OCI-M2 (cell line): ENCODE measurements around the gene CNTNAP3B.
"Not testable (repeated sequence)": the region's sequence is repeated elsewhere in the genome, so short reads cannot be mapped to it uniquely, and the experiment has no call there.

Source experiments
- DNase-seq: peaks from one replicate; lab custom pipeline; 2025; ENCODE audit not compliant: unreplicated experiment; lab: John Stamatoyannopoulos, UW

The CNTNAP3B gene

DNA sequence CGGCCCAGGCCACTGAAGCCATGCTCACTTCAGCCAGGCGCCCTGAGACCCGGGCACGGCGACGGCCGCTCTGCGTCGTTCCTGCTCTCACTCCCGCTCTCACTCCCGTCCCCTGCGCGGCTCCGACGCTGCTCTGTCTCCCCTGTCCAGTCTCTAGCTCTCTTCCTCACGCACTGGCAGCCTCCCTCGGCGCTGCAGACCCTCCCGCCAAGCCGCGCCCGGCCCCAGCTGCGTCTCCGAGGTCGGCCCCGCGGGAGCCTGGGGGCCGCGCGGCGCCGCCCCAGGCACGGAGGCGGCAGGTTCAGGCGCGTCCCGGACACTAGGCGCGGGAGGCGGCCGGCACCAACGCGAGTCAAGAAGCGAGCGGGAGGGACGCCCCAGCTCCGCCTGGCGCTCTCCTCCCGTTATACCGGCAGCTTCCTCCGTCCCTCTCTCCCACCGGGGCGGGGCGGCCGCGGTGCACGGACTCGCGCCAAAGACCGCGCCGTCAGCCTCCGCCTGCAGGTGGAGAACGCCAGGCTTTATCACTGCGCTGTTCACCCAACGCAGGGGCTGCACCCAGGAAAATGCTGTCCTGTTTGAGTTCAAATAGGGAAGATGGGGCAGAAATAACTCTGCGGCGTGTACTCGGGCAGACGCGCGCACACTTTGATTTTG lies at the start of gene CNTNAP3B:
Gene CNTNAP3B (minus strand): TSS at position 354 of the 657 bp plus-strand sequence. CDS start 332 bp downstream, at position 22.
- DNase-seq, result not testable (repeated sequence)

GRCh38 chr9:42160299-42160698 lies 31.1 kb upstream of the CNTNAP3B start:
- DNase-seq, result not testable (repeated sequence)

GRCh38 chr9:42127056-42127841 lies 2.0 kb downstream of the CNTNAP3B start:
- not testable (repeated sequence) for DNase-seq

DNA sequence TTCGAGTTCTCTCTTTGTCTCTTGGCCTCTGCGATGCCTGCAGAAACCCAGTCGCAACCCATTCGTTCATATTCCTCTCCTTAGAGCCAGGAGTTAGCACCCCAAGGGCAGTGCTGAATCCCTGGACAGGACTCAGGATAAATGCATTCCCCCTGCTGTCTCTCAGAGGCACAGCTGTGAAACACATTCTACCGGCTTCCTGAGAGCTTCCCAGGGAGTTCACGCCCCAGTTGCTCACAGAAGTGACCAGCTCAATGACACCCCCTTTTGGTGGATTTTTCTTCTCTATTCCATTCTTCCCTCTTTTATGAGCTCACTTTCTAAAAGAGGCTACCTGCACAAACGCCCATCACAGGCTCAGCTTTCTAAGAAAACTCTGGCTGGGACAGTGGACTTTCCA lies 8.2 kb downstream of the CNTNAP3B start:
- not testable (repeated sequence) for DNase-seq

- not testable (repeated sequence) for DNase-seq
These were observed 33.3 kb downstream of the CNTNAP3B start for GRCh38 chr9:42095929-42096328.

DNA sequence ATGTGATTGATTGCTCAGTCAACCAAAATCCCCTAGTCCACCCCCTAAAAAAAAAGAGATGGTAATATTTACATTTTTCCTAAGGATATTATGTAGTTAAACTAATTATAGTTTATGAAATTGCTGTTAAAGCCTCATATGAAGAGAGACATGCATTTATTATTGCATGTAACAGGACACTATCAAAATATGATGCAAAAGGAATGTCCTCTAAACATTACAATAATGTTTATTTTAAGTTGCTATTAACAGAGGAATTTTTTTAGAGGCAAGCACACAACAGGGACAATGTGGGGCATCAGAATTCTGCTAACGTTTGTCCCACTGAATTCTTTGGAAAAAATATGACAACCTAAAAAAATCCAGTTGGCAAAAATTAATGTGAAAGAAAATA lies 44.7 kb downstream of the CNTNAP3B start:
- not testable (repeated sequence) for DNase-seq

- DNase-seq, result not testable (repeated sequence)
These were observed 45.2 kb downstream of the CNTNAP3B start for GRCh38 chr9:42083877-42084558.

DNA sequence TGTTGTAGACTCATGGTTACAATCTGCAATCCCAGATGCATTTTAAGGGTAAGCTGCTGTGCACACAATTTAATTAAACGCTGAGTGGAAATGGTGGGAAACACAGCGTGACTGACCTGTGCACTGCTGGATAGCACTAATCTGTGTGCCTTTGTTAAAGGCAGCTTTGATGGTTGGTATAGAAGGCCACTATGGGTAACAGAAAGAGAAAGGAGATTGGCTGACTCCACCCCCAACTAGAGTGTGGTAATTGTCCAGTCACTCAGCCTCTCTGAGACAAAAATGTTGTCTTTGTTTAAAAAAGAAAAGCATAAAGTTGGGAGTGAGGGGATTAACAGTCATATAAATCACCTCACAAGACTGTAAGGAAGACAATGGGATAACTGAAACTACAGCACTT lies 48.9 kb downstream of the CNTNAP3B start:
- not testable (repeated sequence) for DNase-seq

GRCh38 chr9:42074868-42075267 lies 54.4 kb downstream of the CNTNAP3B start:
- not testable (repeated sequence) for DNase-seq

- not testable (repeated sequence) for DNase-seq
These were observed 58.2 kb downstream of the CNTNAP3B start for GRCh38 chr9:42071026-42071425.

- not testable (repeated sequence) for DNase-seq
These were observed 59.0 kb downstream of the CNTNAP3B start for GRCh38 chr9:42070035-42070799.

DNA sequence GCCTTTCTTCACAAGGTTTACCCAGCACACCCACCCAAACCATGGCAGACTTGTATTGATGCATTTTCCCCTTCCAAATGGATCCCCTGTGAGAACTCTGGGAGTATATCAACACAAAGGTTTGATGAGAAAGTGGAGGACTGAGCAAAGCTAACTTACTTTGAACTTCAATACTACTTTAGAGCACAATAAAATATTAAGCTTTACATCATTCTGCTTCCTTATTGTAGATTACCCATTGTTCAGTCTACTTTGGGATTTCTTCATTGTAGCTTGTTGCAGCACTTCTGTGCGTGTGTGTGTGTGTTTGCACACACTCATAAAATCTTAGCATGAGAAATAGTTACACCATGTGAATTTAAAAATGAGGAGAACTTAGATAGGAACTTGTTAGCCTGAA lies 75.4 kb downstream of the CNTNAP3B start:
- not testable (repeated sequence) for DNase-seq

GRCh38 chr9:42050701-42051100 lies 78.5 kb downstream of the CNTNAP3B start:
- DNase-seq, result not testable (repeated sequence)

DNA sequence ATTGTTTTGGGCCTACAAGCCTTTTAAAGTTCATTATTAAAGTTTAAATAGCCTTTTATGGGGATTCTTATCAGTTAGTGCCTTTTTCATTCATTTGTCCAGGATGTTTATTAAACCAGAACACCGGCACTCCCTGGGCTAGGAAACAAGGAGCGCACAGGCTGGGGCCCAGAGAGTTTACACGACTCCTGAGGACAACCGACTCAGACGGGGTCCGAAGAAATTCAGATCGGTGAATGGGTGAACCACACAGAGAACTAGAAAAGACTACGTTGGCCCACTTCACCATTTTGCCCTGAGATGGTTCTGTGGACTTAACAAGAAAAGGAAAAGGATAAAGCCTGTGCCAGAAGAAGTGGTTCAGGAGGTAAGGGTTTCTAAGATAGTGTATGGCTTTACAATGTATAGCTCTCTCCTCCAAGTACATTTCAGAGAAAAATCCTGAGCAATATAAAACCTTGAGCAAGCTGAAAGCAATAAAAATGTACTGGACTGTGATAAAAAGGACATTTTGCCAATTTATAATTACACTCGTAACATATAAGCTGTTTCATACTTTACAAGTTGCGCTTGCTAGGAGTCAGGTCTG lies 84.7 kb downstream of the CNTNAP3B start:
- DNase-seq, result not testable (repeated sequence)

- DNase-seq, result not testable (repeated sequence)
These were observed 95.7 kb downstream of the CNTNAP3B start for GRCh38 chr9:42033541-42033940.

DNA sequence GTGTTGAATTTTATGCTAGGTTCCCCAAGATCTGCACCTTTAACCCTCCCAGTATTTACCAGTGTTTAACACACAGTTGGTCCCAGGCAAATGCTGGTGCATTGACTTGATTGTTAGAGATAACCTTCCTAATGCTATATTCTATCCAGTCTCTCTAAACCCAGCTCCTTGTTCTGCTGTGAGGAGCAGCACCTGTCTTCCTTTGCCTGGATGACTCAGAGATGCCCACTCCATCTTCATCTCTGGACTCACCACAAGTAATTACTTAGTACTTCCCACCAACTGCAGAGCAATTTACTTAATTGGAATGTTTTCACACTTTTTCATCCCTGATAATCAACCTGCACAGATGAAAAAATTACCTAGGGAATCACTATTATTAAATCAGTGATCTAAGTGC lies 108.6 kb downstream of the CNTNAP3B start:
- not testable (repeated sequence) for DNase-seq

DNA sequence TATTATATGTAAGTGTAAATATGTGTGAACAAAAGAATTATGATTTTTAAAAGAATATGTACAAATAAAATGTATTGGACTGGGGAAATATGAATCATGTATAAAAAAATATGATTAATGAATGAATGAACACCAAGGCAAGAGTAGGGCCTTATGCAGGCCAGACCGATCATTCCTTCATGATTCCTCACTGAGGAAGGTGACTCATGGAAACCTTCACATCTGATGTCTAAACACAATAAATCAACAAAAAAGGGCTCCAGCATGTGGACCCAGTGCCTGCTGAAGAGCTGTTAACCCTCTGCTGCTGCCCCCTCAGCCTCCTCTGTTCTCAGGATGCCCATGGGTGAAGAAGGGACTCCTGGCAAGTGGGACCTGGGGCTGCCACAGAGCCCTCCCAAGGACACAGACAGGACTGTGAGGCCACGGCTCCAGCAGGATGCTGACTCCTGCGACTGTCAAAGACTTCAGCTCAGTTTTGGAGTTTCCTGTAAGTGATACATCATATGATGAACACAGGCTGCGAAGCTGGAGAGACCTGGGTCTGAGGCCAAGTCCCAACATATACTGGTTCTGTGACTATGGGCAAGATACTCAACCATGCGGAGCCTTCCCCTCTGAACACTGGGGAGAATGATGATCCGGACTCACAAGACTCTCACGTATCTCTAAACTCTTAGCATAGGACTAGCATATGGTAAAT lies 110.9 kb downstream of the CNTNAP3B start:
- DNase-seq, result not testable (repeated sequence)

- DNase-seq, result not testable (repeated sequence)
These were observed 114.9 kb downstream of the CNTNAP3B start for GRCh38 chr9:42014317-42014716.

DNA sequence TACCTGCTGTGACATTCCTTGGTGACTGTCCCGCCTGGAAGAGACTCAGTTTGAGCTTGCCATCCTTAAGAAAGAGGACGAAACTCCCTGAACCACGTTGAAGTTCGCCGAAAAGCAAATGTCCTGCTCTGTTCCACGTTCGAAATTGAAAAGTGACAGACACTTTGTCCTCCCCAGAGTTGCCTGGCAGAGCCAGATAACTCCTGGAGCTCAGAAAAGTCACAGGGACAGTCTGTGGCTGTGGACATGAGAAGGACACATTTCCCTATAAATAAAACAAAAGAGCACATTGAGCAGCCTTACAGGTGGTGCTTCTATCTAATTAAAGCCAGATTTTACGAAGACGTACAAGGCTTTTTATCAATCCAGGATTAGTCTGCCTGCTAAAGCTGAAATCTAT lies 137.6 kb downstream of the CNTNAP3B start:
- not testable (repeated sequence) for DNase-seq

DNA sequence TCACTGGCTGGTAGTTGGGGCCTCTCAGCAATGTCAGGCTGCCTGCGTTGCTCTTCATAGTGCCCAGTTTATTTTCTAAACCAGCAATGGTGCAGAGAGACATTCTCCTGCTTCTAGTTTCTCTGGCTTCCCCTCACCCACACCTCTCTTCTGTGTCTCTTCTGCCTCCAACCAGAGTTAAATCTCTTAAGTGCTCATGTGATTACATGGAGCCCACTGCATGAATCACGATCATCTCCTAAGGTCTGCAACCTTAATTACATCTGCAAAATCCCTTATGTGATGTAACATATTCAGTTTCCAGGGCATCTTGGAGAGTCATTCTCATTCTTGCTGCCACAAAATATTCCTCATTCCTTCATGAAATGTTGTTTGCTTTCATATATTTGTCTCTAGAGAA lies 149.0 kb downstream of the CNTNAP3B start:
- not testable (repeated sequence) for DNase-seq
